GM12878 (cell line): ENCODE measurements around the gene SPPL2B. TPM values are rescaled to one million over a fixed set of nuclear protein-coding genes. Genes with fewer than 3 reads are reported as not detected.
A peak's percentile ranks its signal among the peaks of the same experiment; 100 is the strongest.

Experiments
- ATF7 ChIP-seq: fragments of 450-650 bp; IDR thresholded peaks from 2 replicates; pipeline ENCODE4 v1.6.1; 2016; ENCODE audit warnings: low read depth, mild to moderate bottlenecking
- BCL11A ChIP-seq: IDR thresholded peaks from 2 replicates; pipeline ENCODE4 v1.6.1; 2011; ENCODE audit warnings: low read depth, low read length
- BHLHE40 ChIP-seq, 2 experiments: fragments of 450-650 bp in 1 of 2; IDR thresholded peaks; 2 replicates each; pipeline ENCODE4 v1.6.1; 2011 to 2017; ENCODE audit warnings: low read depth in 2 of 2, borderline replicate concordance in 1 of 2, improper control_type of control experiment in 1 of 2, low read length in 1 of 2, mild to moderate bottlenecking in 1 of 2
- CBX3 ChIP-seq: fragments of 200-600 bp; sonication (generic); IDR thresholded peaks from 2 replicates; pipeline ENCODE4 v1.6.1; 2016; ENCODE audit warnings: low read depth, borderline replicate concordance
- E2F4 ChIP-seq: IDR thresholded peaks from 2 replicates; pipeline ENCODE4 v1.6.1; 2012; ENCODE audit warnings: low read depth, low read length, improper control_type of control experiment
- EP300 ChIP-seq, 2 experiments: fragments of 150-350 bp in 1 of 2; IDR thresholded peaks; 2 replicates each; pipeline ENCODE4 v1.6.1; 2011 to 2012; ENCODE audit warnings: low read depth in 2 of 2, low read length in 2 of 2, borderline replicate concordance in 1 of 2, improper control_type of control experiment in 1 of 2, inconsistent platforms in 1 of 2; ENCODE audit not compliant: control insufficient read depth in 1 of 2
- FOXM1 ChIP-seq: IDR thresholded peaks from 2 replicates; pipeline ENCODE4 v1.6.1; 2012; ENCODE audit warnings: low read depth, mild to moderate bottlenecking, inconsistent platforms, low read length, moderate library complexity
- HSF1 ChIP-seq: fragments of 150-350 bp; IDR thresholded peaks from 2 replicates; pipeline ENCODE4 v1.6.1; 2014; ENCODE audit warnings: mild to moderate bottlenecking, low read depth, low read length
- IKZF1 ChIP-seq: fragments of 450-650 bp; conservative IDR thresholded peaks from 2 replicates; pipeline ENCODE4 v1.6.1; 2017; ENCODE audit warnings: antibody characterized with exemption, mild to moderate bottlenecking
- KDM1A ChIP-seq: fragments of 200-600 bp; sonication (generic); IDR thresholded peaks from 2 replicates; pipeline ENCODE4 v1.6.1; 2016; ENCODE audit warnings: borderline replicate concordance
- MEF2B ChIP-seq: fragments of 450-650 bp; IDR thresholded peaks from 2 replicates; pipeline ENCODE4 v1.6.1; 2018; ENCODE audit warnings: mild to moderate bottlenecking, moderate library complexity; ENCODE audit not compliant: partially characterized antibody, poor library complexity, severe bottlenecking
- POLR2AphosphoS2 ChIP-seq: IDR thresholded peaks from 2 replicates; pipeline ENCODE4 v1.6.1; 2011; ENCODE audit warnings: low read depth, mild to moderate bottlenecking, low read length, improper control_type of control experiment, moderate library complexity
- RAD51 ChIP-seq: fragments of 450-650 bp; IDR thresholded peaks from 2 replicates; pipeline ENCODE4 v1.6.1; 2016; ENCODE audit warnings: moderate library complexity, mild to moderate bottlenecking, inconsistent platforms
- RBBP5 ChIP-seq: fragments of 200-600 bp; sonication (generic); conservative IDR thresholded peaks from 2 replicates; pipeline ENCODE4 v1.6.1; 2016
- SMAD1 ChIP-seq: fragments of 450-650 bp; IDR thresholded peaks from 2 replicates; pipeline ENCODE4 v1.6.1; 2018; ENCODE audit warnings: mild to moderate bottlenecking, low read depth; ENCODE audit not compliant: partially characterized antibody
- SMARCA5 ChIP-seq: fragments of 450-650 bp; IDR thresholded peaks from 2 replicates; pipeline ENCODE4 v1.6.1; 2017; ENCODE audit warnings: mild to moderate bottlenecking
- SREBF1 ChIP-seq: IDR thresholded peaks from 2 replicates; pipeline ENCODE4 v1.6.1; 2012; ENCODE audit warnings: mild to moderate bottlenecking, low read length
- ZBTB4 ChIP-seq: fragments of 450-650 bp; formaldehyde crosslinking; IDR thresholded peaks from 2 replicates; pipeline ENCODE4 v1.4.0; 2022; ENCODE audit warnings: mild to moderate bottlenecking, moderate library complexity
- ZNF24 ChIP-seq: fragments of 450-650 bp; IDR thresholded peaks from 2 replicates; pipeline ENCODE4 v1.6.1; 2017; ENCODE audit warnings: antibody characterized with exemption, mild to moderate bottlenecking
- ZNF384 ChIP-seq: IDR thresholded peaks from 2 replicates; pipeline ENCODE4 v1.6.1; 2012; ENCODE audit warnings: low read depth, mild to moderate bottlenecking, low read length, improper control_type of control experiment, borderline replicate concordance
- ZNF687 ChIP-seq: fragments of 450-650 bp; IDR thresholded peaks from 2 replicates; pipeline ENCODE4 v1.6.1; 2017; ENCODE audit warnings: mild to moderate bottlenecking, moderate library complexity
- polyA plus RNA-seq, 11 experiments: library from polyadenylated mRNA; depleted of rRNA in 4 of 11; unstranded in 6 of 11; stranded (reverse) in 5 of 11; fragments of >200 nt; fragmentation: Nextera tagmentation in 4 of 11; fragmentation: Illumina TruSeq in 1 of 11; extraction: Ambion mirVana in 4 of 11; extraction: Trizol in 1 of 11; gene quantifications; 1 replicate in 1 of 11; 2 replicates in 10 of 11; pipeline versions ENCODE4 v1.2.1 to v1.2.3, GENCODE V29; 2011 to 2016; ENCODE audit warnings: inconsistent platforms in 2 of 11, missing spikeins in 2 of 11, low read depth in 1 of 11
- total RNA-seq, 4 experiments: library from RNA; depleted of rRNA in 3 of 4; stranded (reverse); fragments of >200 nt in 3 of 4; fragmentation: Illumina TruSeq in 1 of 4; extraction: Trizol in 1 of 4; gene quantifications; 2 replicates each; pipeline versions ENCODE4 v1.2.1 to v1.2.3, GENCODE V29; 2013 to 2021

SPPL2B gene
- total and polyA plus RNA-seq, 10 of the 15 experiments (the other 5 are each of a cell fraction or from before 2014, with no cell fraction given), result 0.29 to 56.5 (median 18.3) TPM

- no peak for TF ChIP-seq EP300 (IDR thresholded peaks at IDR 0.05; ENCODE audit: borderline replicate concordance in 1 of 2, control insufficient read depth in 1 of 2, low read depth in 2 of 2, low read length in 2 of 2)
- TF ChIP-seq BCL11A, result no peak
- TF ChIP-seq RBBP5, result no peak
- no peak for TF ChIP-seq HSF1
- TF ChIP-seq KDM1A, result no peak
- no peak for TF ChIP-seq RAD51
- no peak for TF ChIP-seq E2F4
- TF ChIP-seq ZNF24, result no peak
- TF ChIP-seq FOXM1, result no peak
- TF ChIP-seq IKZF1, result peak; percentile 99
- no peak for TF ChIP-seq ZNF384
- no peak for TF ChIP-seq CBX3
- TF ChIP-seq BHLHE40 (IDR thresholded peaks at IDR 0.05; ENCODE audit: borderline replicate concordance in 1 of 2, low read depth in 2 of 2, low read length in 1 of 2), result peak; percentile 6 to 55; a peak in 1 of 4 replicates
- peak; percentile 88 for TF ChIP-seq ZNF687
- no peak for TF ChIP-seq ATF7
- TF ChIP-seq MEF2B, result no peak
- no peak for TF ChIP-seq ZBTB4 (CRISPR knock-in tag)
- peak; percentile 88 for TF ChIP-seq SMARCA5
- TF ChIP-seq SREBF1, result peak; percentile 79
- peak; percentile 87; the same call in 1 of the 2 replicates for TF ChIP-seq POLR2AphosphoS2
- no peak for TF ChIP-seq SMAD1
These were observed at the start of gene SPPL2B, which contains the start of gene LSM7 (continued) for GRCh38 chr19:2328401-2329148.
